KOPT-K1 (cell line): Measurements from ENCODE around the gene GALR2.
"Not testable (repeated sequence)": the region's sequence is repeated elsewhere in the genome, so short reads cannot be mapped to it uniquely, and the experiment has no call there.

Experiments
- H3K27ac ChIP-seq: fragments of 200-600 bp; sonication (generic); 2 replicates; pipeline ENCODE4 v1.5.1; 2016; ENCODE audit warnings: antibody characterized with exemption, mild to moderate bottlenecking, low read depth, low read length; ENCODE audit not compliant: poor library complexity, severe bottlenecking
- H3K36me3 ChIP-seq: fragments of 200-600 bp; sonication (generic); 2 replicates; pipeline ENCODE4 v1.5.1; 2017; ENCODE audit warnings: antibody characterized with exemption, mild to moderate bottlenecking, low read length, moderate library complexity; ENCODE audit not compliant: insufficient read depth
- H3K9me3 ChIP-seq: fragments of 200-600 bp; sonication (generic); 2 replicates; pipeline ENCODE4 v1.5.1; 2017; ENCODE audit warnings: antibody characterized with exemption, low read length, mild to moderate bottlenecking; ENCODE audit not compliant: insufficient read depth, poor library complexity, severe bottlenecking

Gene GALR2

DNA sequence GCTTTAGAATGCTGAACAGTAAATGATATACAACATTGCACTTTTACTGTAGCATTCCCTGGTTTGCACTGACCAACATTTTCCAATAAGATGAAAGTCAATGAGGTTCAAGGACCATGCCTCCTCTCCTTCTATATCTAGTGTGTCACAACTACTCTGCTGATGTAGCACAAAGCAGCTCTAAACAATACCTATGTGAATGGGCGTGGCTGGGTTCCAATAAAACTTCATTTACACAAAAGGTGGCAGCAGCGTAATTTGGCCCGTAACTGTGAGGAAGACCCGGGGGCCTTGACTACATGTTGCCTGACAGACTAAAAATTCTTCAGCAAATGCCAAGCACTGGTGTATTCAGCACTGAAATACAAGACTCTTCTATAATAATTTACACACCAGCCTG, 8.8 kb upstream of the GALR2 start:
- Histone ChIP-seq H3K9me3 (no peaks in the 10 kb centered on the region), H3K27ac (no peak overlapping the region), H3K36me3 (peaks cover 96% of the 10 kb centered on the region)

DNA sequence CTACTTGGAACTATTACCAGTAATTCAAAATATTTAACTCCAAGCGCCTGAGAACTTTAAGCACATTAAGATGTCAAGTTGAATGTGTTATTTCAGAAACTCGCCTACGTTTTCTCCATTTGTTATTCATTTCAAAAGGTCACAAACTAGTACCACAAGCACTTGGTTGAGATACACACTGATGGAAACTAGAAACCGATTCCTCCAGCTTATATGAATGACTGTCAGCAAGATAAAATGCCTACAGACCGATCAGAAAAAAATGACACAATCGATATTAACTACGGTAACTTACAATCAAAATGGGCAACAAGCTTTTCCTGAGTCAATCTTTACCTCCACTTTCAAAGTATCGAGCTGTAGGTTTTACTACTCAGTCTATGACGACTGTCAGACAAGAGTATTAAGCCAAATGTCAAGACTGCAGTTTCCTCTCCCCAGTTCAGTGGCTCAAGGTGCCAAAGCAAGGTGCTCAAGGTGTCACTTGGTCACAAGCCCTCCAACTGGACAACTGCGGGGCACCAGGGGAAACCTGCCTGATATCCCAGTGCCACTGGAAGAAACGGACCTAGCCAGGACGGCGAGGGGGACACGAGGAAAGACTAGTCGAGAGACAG, 2.9 kb upstream of the GALR2 start:
- peaks cover 40% of the 10 kb centered on the region for H3K36me3 ChIP-seq
- H3K27ac ChIP-seq, result peak overlapping the region; percentile 84
- no peaks in the 10 kb centered on the region for H3K9me3 ChIP-seq

DNA sequence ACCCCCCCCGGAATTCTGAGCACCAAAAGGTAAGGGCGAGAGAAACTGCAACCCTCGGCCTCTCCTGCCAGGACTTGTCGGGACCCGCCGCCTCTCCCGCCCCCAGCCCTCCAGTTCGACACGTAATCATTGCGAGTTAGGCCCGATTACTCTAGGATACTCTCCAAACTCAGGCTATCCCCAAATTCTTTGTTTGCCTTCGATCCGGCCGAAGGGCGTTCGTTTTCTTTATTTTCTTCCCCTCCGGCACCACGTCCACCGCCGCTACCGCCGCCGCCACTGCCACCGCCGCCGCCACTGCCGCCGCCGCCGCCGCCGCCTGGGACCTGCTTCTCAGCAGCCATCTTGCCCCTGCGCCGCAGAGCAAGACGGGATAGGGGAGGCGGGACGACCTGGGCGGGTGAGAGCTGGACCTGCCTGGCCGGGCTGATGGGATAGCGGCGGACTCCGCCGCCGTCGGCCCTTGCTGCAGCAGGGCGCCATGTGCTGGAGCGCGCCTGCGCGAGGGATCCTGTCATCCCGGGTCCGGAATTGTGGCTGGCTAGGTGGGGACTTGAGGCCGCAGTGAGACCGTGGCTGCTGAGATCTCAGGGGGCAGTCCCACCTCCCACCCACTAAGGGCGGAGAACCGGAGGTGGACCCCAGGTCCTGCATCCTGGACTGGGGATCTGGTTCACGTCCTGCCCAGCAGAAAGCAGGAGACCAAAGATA, 2.3 kb upstream of the GALR2 start, which contains the start of gene SRP68:
SRP68 (minus strand) TSS at position 370 of the 711 bp plus-strand sequence; CDS start at position 344, 26 bp downstream.
- Histone ChIP-seq H3K27ac (peak within 1 kb of the TSS; percentile 84), H3K9me3 (no peaks in the 10 kb centered on the region), H3K36me3 (peaks cover 34% of the 10 kb centered on the region)

DNA sequence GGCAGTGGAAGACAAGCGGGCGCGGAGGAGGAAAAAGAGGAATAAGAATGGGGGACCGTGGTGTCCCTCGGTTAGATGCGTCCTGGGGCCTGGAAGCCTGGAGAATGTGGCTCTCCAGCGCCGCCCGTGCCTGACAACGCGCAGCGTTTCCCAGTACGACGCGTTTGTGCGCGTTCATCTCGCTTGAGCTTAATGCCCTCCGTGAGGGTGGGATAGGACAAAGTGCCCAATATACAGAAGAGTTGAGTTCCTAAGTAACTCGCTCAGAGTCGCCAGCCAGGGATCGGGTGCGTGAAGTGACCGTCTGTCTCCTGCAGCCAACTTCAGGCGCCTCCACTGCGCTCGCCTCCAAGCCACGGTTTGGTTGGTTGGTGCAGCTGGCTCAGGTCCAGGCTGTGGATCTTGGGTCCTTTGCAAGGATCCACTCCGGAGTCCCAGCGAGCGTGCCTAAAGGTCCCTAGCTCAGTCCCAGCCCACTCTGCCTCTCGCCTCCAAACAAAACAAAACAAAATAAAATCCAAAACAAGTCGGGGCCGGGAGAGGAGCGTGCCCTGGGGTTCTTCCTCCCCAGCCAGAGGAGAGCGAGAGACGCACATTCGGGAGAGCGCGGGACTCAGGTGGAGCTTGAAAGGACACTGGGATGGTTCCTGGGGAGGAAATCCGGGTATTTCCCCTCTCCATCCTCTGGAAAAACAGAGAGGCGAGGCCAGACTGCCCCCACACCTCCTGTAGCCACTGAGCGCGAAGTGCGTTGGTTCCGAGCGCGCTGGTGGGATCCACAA, 974 bp downstream of the GALR2 start:
- no peaks in the 10 kb centered on the region for H3K9me3 ChIP-seq
- H3K36me3 ChIP-seq, result peaks cover 2% of the 10 kb centered on the region; the same call in 1 of the 2 replicates
- H3K27ac ChIP-seq, result no peak overlapping the region

DNA sequence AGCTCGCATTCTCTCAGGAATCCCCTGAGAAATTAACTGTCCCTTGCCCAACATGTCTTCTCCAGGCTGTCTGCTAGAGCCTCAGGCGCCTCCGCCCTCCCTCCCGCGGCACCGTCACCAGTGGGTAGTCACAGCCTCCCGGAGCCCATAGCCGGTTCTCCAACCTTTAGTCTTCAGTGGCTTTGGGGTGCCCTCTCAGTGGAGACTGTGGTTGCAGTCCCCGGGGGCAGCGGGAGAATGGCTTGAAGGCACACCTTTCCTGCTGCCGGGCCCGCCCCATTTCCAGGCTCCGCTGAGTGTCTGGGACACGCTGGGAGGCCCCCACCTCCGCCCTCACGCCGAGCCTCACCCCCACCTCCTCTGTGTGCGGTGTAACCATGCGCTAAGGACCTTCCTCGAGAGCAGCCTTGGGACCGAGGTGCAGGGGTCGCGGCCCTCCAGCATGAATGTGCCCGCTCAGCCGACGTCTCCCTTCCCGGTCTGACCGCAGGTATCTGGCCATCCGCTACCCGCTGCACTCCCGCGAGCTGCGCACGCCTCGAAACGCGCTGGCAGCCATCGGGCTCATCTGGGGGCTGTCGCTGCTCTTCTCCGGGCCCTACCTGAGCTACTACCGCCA, 1.7 kb downstream of the GALR2 start:
- Histone ChIP-seq H3K36me3 (peaks cover 2% of the 10 kb centered on the region; the same call in 1 of the 2 replicates), H3K9me3 (no peaks in the 10 kb centered on the region), H3K27ac (no peak overlapping the region)

DNA sequence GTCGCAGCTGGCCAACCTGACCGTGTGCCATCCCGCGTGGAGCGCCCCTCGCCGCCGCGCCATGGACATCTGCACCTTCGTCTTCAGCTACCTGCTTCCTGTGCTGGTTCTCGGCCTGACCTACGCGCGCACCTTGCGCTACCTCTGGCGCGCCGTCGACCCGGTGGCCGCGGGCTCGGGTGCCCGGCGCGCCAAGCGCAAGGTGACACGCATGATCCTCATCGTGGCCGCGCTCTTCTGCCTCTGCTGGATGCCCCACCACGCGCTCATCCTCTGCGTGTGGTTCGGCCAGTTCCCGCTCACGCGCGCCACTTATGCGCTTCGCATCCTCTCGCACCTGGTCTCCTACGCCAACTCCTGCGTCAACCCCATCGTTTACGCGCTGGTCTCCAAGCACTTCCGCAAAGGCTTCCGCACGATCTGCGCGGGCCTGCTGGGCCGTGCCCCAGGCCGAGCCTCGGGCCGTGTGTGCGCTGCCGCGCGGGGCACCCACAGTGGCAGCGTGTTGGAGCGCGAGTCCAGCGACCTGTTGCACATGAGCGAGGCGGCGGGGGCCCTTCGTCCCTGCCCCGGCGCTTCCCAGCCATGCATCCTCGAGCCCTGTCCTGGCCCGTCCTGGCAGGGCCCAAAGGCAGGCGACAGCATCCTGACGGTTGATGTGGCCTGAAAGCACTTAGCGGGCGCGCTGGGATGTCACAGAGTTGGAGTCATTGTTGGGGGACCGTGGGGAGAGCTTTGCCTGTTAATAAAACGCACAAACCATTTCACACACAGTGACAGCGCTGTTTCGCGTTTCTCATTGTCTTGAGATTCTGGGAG, 2.4 kb downstream of the GALR2 start:
- no peak overlapping the region for H3K27ac ChIP-seq
- no peaks in the 10 kb centered on the region for H3K9me3 ChIP-seq
- peaks cover 9% of the 10 kb centered on the region; the same call in 1 of the 2 replicates for H3K36me3 ChIP-seq

DNA sequence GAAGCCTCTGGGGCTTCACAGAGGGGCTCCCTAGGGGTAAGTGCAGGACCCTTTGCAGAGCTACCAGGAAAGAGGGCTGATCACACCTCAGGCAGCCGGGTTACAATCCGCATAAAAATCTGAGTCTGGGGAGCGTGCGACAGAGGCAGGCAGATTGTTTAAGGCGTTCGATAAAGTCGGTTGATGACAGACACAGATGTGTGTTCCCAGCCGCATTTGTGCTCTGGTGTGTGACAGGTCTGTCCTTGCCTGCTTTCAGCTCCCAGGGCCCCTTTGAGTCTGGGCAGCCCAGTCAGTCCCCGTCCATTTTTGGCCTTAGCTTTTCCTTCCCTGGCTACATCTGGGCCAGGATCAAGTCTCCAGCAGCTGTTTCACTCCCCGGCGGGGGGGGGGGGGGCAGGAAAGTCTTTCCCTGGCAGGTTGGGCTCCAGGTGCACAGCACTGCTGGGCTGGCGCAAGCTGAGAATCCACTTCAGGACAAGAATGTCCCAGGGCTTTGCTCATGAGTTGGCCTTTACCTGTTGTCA, 3.1 kb downstream of the GALR2 start:
- Histone ChIP-seq H3K36me3 (peaks cover 16% of the 10 kb centered on the region), H3K27ac (no peak overlapping the region), H3K9me3 (no peaks in the 10 kb centered on the region)

DNA sequence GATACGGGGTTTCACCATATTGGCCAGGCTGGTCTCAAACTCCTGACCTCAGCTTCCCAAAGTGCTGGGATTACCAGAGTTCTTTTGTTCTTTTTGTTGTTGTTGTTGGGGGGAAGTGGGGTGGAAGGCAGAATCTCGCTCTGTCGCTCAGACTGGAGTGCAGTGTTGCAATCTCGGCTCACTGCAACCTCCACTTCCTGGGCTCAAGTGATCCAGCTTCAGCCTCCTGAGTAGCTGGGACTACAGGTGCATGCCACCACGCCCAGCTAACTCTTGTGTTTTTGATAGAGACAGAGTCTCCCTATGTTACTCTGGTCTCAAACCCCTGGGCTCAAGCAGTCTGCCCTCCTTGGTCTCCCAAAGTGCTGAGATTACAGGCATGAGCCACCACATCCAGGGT, 3.8 kb downstream of the GALR2 start:
- H3K27ac ChIP-seq, H3K9me3 ChIP-seq: not testable (repeated sequence)
- peaks cover 23% of the 10 kb centered on the region for H3K36me3 ChIP-seq

DNA sequence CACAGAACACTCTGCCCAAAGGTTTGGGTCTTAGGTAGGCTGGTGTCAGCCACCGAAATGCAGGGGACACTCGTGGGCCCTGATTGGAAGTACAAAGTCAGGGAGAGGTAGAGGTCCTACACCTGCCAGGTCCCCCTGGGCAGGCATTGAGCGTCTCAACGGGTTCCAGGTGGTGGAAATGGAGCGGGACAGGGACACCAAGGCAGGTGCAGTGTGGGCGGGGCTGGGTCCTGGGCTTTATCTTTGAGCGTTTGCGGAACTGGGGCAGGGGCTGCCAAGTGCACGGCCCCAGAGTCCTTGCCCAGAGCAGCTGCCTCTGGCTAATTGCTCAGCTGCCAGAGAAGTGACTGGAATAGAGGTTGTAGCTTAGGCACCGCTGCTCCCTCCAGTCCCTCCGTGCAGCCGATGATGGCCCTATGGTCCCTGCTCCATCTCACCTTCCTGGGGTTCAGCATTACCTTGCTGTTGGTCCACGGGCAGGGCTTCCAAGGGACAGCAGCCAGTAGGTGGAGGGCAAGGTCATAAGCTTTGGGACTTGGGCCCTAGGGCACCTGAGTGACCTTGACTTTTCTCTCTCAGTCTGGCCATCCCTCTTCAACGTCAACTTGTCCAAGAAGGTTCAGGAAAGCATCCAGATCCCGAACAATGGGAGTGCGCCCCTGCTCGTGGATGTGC, 4.4 kb downstream of the GALR2 start, which contains the start of gene ZACN:
ZACN (plus strand) TSS at position 323 of the 675 bp plus-strand sequence; CDS start at position 406, 83 bp downstream.
- Histone ChIP-seq H3K36me3 (peaks cover 29% of the 10 kb centered on the region), H3K27ac (peak within 1 kb of the TSS; percentile 38), H3K9me3 (no peaks in the 10 kb centered on the region)

DNA sequence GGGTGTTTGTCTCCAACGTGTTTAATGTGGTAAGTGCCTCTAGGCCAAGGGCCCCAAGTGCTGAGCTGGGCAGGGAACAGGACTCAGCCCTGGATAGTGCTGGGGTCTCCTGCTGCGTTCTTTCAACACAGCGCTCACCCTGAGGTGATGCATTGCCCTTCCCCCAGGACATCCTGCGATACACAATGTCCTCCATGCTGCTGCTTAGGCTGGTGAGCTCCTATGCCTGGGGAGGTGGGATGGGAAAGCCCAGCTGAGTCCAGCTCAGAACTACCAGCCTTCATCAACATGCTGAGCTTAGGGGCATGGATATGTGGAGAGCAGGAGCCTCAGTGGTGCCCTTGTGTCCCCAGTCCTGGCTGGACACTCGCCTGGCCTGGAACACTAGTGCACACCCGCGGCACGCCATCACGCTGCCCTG, 5.0 kb downstream of the GALR2 start:
- Histone ChIP-seq H3K27ac (peak overlapping the region; percentile 38), H3K36me3 (peaks cover 35% of the 10 kb centered on the region)

DNA sequence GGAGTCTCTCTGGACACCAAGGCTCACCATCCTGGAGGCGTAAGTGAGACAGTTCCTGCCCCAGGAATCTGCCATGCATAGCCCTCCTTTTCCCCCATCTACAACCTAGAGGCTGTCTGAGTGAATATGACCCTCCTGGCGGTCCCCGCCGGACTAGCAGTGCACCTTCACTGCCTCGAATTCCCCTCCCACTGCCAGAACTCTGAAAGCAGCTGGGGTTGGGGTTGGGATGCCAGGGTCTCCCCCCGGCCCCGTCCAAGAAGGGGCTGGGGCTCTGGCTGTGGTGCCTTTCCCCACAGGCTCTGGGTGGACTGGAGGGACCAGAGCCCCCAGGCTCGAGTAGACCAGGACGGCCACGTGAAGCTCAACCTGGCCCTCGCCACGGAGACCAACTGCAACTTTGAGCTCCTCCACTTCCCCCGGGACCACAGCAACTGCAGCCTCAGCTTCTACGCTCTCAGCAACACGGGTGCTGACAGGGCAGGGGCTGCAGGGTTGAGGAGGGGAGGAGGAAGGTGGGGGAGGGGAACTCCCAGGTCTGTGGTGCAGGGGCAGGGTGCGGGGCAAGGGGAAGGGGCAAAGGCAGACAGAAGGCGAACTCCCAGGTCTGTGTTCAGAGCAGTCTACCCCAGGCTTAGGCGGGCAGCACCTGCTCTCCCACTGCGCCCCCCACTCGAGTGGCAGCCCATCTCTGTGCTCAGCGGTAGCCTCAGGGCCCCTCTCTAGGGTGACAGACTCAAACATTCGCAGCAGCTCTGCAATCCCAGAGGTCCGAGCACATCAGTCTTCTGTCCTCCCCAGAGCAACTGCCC, 5.6 kb downstream of the GALR2 start:
- Histone ChIP-seq H3K9me3 (no peaks in the 10 kb centered on the region), H3K27ac (peak overlapping the region; percentile 38), H3K36me3 (peaks cover 41% of the 10 kb centered on the region)

More for the DNA sequence above, 5.0 kb downstream of the GALR2 start:
- no peaks in the 10 kb centered on the region for H3K9me3 ChIP-seq

DNA sequence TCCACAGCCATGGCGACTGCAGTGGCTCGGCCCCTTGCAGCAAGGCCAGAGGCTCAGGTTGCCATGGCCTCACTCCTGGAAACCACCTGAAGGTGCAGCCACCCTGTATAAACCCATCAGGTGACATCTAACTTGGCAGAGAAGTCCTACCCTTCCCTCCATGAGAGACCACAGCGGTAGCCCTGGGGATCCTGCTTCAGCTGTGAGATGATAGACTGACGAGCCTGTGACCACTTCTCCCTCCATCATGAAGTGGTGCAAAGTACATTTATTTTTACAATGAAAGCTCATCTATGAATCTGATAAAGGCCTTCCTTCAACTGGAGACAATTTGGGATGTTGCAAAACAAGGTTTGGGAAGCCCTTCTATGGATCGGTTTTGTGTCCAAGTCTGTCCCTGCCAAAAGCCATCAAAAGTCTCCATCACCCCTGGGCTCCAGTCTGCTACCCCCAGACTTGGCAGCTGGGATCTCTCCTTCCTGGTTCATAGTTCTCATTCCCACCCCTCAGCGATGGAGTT, 6.2 kb downstream of the GALR2 start:
- Histone ChIP-seq H3K36me3 (peaks cover 48% of the 10 kb centered on the region), H3K27ac (peak overlapping the region; percentile 38), H3K9me3 (no peaks in the 10 kb centered on the region)
